ENCODE measurements around the gene KRTAP3-2. TPM values are rescaled to one million over a fixed set of nuclear protein-coding genes. Genes with fewer than 3 reads are reported as not detected.

Gene KRTAP3-2
- polyA plus RNA-seq, 1 experiment = not detected

GRCh38 chr17:40980596-40980995 lies 19.1 kb downstream of the KRTAP3-2 start:
- POLR2A ChIA-PET = no interaction called here
- Histone ChIP-seq H3K4me3 (ENCODE audit: low read depth, low read length) (no peak overlapping the region), H3K27ac (ENCODE audit: low read depth, low read length) (no peak overlapping the region), H3K9me3 (ENCODE audit: control insufficient read depth, insufficient read depth, low read length) (no peaks in the 10 kb centered on the region), H3K27me3 (ENCODE audit: control insufficient read depth, insufficient read depth, low read length) (no peaks in the 10 kb centered on the region)
- DNase-seq (ENCODE audit: low read depth, low spot score) = no peak
- TF ChIP-seq CTCF (IDR thresholded peaks at IDR 0.05; ENCODE audit: low read depth, low read length) = no peak
- CTCF ChIA-PET = interaction anchor here (0.7 to 1.1 kb wide), 2 partner anchors 28 to 342 kb away, joined by 3 read pairs; no protein-coding TSS in a partner anchor

- no peak for TF ChIP-seq CTCF (IDR thresholded peaks at IDR 0.05; ENCODE audit: low read depth, low read length)
- no peak for DNase-seq (ENCODE audit: low read depth, low spot score)
- CTCF ChIA-PET = interaction anchor here (1.1 kb wide), 1 partner anchor 342 kb away, joined by 3 read pairs; no protein-coding TSS in a partner anchor
- H3K27me3 ChIP-seq (ENCODE audit: control insufficient read depth, insufficient read depth, low read length) = no peaks in the 10 kb centered on the region
- POLR2A ChIA-PET = no interaction called here
- H3K9me3 ChIP-seq (ENCODE audit: control insufficient read depth, insufficient read depth, low read length) = no peaks in the 10 kb centered on the region
- H3K4me3 ChIP-seq (ENCODE audit: low read depth, low read length) = no peak overlapping the region
- H3K27ac ChIP-seq (ENCODE audit: low read depth, low read length) = no peak overlapping the region
These were observed 19.6 kb downstream of the KRTAP3-2 start for GRCh38 chr17:40980117-40980516.

- no peaks in the 10 kb centered on the region for H3K9me3 ChIP-seq (ENCODE audit: control insufficient read depth, insufficient read depth, low read length)
- POLR2A ChIA-PET = no interaction called here
- CTCF ChIA-PET = no interaction called here
- no peak for DNase-seq (ENCODE audit: low read depth, low spot score)
- H3K4me3 ChIP-seq (ENCODE audit: low read depth, low read length) = no peak overlapping the region
- H3K27ac ChIP-seq (ENCODE audit: low read depth, low read length) = no peak overlapping the region
- no peak for TF ChIP-seq CTCF (IDR thresholded peaks at IDR 0.05; ENCODE audit: low read depth, low read length)
- no peaks in the 10 kb centered on the region for H3K27me3 ChIP-seq (ENCODE audit: control insufficient read depth, insufficient read depth, low read length)
These were observed 21.0 kb downstream of the KRTAP3-2 start for GRCh38 chr17:40978575-40979151.

GRCh38 chr17:40975516-40975915 lies 24.2 kb downstream of the KRTAP3-2 start:
- DNase-seq (ENCODE audit: low read depth, low spot score) = no peak
- CTCF ChIA-PET = interaction anchor here (0.6 kb wide), 1 partner anchor 126 kb away, joined by 4 read pairs; no protein-coding TSS in a partner anchor
- no peak for TF ChIP-seq CTCF (IDR thresholded peaks at IDR 0.05; ENCODE audit: low read depth, low read length)
- H3K4me3 ChIP-seq (ENCODE audit: low read depth, low read length) = no peak overlapping the region
- H3K9me3 ChIP-seq (ENCODE audit: control insufficient read depth, insufficient read depth, low read length) = no peaks in the 10 kb centered on the region
- POLR2A ChIA-PET = no interaction called here
- H3K27ac ChIP-seq (ENCODE audit: low read depth, low read length) = no peak overlapping the region
- H3K27me3 ChIP-seq (ENCODE audit: control insufficient read depth, insufficient read depth, low read length) = no peaks in the 10 kb centered on the region

- no peak for TF ChIP-seq CTCF (IDR thresholded peaks at IDR 0.05; ENCODE audit: low read depth, low read length)
- POLR2A ChIA-PET = no interaction called here
- DNase-seq (ENCODE audit: low read depth, low spot score) = no peak
- Histone ChIP-seq H3K27ac (ENCODE audit: low read depth, low read length) (no peak overlapping the region), H3K9me3 (ENCODE audit: control insufficient read depth, insufficient read depth, low read length) (no peaks in the 10 kb centered on the region), H3K4me3 (ENCODE audit: low read depth, low read length) (no peak overlapping the region), H3K27me3 (ENCODE audit: control insufficient read depth, insufficient read depth, low read length) (no peaks in the 10 kb centered on the region)
- CTCF ChIA-PET = no interaction called here
These were observed 25.3 kb downstream of the KRTAP3-2 start for GRCh38 chr17:40974366-40974765.

Data from AG04450 (cell line).